Rectal smooth muscle tissue (tissue), 1 donor: ENCODE results near the gene UBTFL1.
A peak's percentile ranks its signal among the peaks of the same experiment; 100 is the strongest.

Source experiments
- H3K27ac ChIP-seq: one replicate; pipeline ENCODE4 v1.7.0; 2013; ENCODE audit warnings: low read depth, low read length, inconsistent platforms
- H3K27me3 ChIP-seq: one replicate; pipeline ENCODE4 v1.7.0; 2013; ENCODE audit warnings: low read length; ENCODE audit not compliant: control insufficient read depth, insufficient read depth
- H3K36me3 ChIP-seq: one replicate; pipeline ENCODE4 v1.7.0; 2013; ENCODE audit warnings: low read length; ENCODE audit not compliant: control insufficient read depth, insufficient read depth
- H3K4me1 ChIP-seq: one replicate; pipeline ENCODE4 v1.7.0; 2013; ENCODE audit warnings: low read length; ENCODE audit not compliant: control insufficient read depth, insufficient read depth
- H3K4me3 ChIP-seq: one replicate; pipeline ENCODE4 v1.7.0; 2013; ENCODE audit warnings: low read length
- H3K9ac ChIP-seq: one replicate; pipeline ENCODE4 v1.7.0; 2013; ENCODE audit warnings: low read length

Gene UBTFL1

DNA sequence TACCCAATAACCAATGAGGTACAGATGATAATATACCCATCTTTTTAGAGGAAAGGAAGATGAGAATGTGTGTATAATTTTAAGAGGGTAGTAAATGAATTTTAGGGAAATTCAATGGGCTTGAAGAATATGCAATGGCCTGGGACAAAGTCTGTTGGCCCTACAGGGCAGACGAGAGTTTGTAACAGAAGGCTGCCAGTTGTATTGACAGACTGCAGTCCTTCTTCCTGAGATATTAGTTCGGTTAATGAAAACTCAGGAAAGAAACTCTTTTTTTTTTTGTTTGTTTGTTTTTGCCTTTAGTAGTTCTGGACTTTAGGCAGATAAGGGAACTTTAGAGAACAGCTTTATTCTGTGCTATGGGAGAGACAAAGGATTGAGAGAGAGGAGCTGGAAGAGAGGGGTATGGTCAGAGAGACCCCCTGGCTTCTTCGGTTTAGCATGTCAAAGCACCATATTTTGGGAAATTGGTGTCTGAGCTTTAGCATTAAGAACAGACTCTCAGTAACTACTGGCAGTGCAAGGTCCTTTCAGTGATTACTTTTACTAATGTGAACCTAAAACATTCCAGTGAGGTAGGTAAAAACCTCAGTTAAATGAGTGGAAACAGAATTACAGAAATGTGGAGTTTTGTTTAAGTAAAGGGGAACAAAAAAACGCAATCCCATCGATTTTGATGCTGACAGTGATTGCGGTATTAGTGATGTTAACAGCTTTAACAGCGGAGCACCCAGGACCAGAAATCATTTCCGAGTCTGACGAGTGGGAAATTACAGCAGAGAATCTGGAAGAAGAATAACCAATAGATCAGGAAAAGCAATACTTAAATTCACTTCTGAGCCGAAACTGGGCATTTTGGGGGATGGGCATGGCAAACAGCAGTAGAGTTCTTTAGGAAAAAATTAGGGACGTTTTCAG is 48.1 kb downstream of the UBTFL1 start:
- no peaks in the 10 kb centered on the region for H3K36me3 ChIP-seq
- H3K27ac ChIP-seq = no peak overlapping the region
- H3K9ac ChIP-seq = no peak overlapping the region
- H3K4me1 ChIP-seq = no peaks in the 10 kb centered on the region
- H3K27me3 ChIP-seq = no peaks in the 10 kb centered on the region
- peak overlapping the region; percentile 56 for H3K4me3 ChIP-seq

DNA sequence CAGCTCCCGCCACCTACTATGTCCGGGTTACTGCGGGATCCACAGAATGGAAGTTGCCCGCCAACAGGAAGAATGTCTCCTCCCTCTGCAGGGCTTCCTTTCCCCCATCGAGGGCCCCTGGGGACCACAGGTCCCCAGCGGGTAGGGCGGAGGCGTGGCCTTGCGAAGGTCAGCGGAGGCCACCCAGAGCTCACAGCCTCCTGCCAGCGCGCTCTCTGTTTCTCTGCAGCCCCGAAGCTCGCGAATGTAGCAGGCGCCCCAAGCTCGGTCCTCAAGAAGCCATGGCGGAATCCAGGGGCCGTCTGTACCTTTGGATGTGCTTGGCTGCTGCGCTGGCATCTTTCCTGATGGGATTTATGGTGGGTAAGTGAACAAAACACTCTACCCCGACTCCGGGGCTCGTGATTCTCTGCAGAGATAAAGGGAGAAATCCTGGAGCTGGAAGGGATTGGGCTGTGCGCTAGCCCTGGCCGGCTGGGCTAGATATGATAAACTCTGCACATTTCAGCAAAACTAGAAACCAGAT is 48.8 kb downstream of the UBTFL1 start, which contains the start of gene NAALAD2:
Gene NAALAD2 (plus strand): TSS at position 186 of the 526 bp plus-strand sequence. CDS start 96 bp downstream, at position 282.
- Histone ChIP-seq H3K4me3 (peak within 1 kb of the TSS; percentile 56), H3K27ac (no peak within 1 kb of the TSS), H3K4me1 (no peaks in the 10 kb centered on the region), H3K36me3 (no peaks in the 10 kb centered on the region), H3K9ac (no peak within 1 kb of the TSS), H3K27me3 (no peaks in the 10 kb centered on the region)

DNA sequence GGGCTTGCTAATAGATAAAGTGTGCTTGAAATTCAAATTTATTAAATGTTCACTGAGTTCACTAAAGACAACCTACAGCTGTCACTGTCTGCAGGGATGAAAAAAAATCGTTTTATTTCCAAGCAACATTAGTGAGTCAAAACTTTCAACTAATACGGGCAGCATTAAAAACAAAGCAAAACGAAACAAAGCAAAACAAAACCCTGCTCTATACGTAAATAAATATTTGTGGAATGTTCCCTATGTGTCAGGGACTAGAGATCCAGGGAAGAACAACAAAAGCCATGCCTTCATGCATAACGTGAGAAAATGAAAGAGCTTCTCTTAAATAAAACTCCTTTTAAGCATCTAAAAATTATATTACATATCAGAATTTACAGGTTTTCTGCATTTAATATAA is 49.3 kb downstream of the UBTFL1 start:
- H3K9ac ChIP-seq = no peak overlapping the region
- no peak overlapping the region for H3K27ac ChIP-seq
- H3K4me1 ChIP-seq = no peaks in the 10 kb centered on the region
- no peaks in the 10 kb centered on the region for H3K36me3 ChIP-seq
- no peaks in the 10 kb centered on the region for H3K27me3 ChIP-seq
- H3K4me3 ChIP-seq = peak overlapping the region; percentile 56
